ENCODE data around the gene RAB34.

DNA sequence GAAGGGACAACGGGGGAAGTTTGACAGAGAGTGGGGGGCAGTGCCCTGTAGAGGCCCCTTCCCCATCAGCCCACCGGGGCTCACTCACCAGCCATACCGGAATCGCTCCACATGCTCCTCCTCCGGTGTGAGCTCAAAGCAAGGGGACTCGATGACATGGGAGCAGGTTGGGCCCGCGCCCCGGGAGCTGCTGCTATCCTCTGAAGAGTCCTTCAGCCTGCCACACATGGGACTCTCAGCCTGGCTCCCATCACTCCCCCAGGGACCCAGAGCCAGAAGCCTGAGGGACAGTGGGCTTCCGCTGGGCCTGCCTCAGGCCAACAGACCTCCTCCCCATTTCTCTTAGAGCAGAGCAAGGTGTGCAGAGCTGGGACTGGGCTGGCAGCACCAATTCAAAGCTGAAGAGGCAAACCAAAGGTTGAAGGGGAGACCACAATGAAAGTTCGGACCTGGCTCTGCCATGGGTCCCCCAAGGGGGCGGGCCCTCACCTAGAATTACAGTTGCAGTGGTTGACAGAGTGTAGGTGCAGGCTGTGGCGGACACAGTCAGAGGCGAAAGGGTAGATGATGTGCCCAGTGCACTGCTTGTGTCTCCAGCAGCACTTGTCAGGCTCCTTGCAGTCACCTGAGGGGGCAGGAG is 13.3 kb downstream of the RAB34 start:
- no peak for TF ChIP-seq CTCF (IDR thresholded peaks at IDR 0.05)
- no peak for TF ChIP-seq POLR2A (IDR thresholded peaks at IDR 0.05)

Measured in thyroid gland (tissue), 4 donors.